IPS-15b (cell line): ENCODE measurements around the gene NUP43.

Source experiments
- H3K27me3 ChIP-seq: one replicate; pipeline ENCODE4 v1.6.1; 2013; ENCODE audit warnings: low read length; ENCODE audit not compliant: control insufficient read depth, insufficient read depth
- H3K36me3 ChIP-seq: one replicate; pipeline ENCODE4 v1.6.1; 2013; ENCODE audit warnings: low read length; ENCODE audit not compliant: control insufficient read depth, insufficient read depth
- H3K4me1 ChIP-seq: one replicate; pipeline ENCODE4 v1.6.1; 2013; ENCODE audit warnings: mild to moderate bottlenecking, low read length; ENCODE audit not compliant: control insufficient read depth, insufficient read depth
- H3K4me3 ChIP-seq: one replicate; pipeline ENCODE4 v1.5.1; 2013; ENCODE audit warnings: low read depth, low read length
- H3K9ac ChIP-seq: one replicate; pipeline ENCODE4 v1.6.1; 2013; ENCODE audit warnings: low read depth, mild to moderate bottlenecking, low read length
- H3K9me3 ChIP-seq: one replicate; pipeline ENCODE4 v1.6.1; 2013; ENCODE audit warnings: mild to moderate bottlenecking, low read length; ENCODE audit not compliant: control insufficient read depth, insufficient read depth

NUP43 gene

DNA sequence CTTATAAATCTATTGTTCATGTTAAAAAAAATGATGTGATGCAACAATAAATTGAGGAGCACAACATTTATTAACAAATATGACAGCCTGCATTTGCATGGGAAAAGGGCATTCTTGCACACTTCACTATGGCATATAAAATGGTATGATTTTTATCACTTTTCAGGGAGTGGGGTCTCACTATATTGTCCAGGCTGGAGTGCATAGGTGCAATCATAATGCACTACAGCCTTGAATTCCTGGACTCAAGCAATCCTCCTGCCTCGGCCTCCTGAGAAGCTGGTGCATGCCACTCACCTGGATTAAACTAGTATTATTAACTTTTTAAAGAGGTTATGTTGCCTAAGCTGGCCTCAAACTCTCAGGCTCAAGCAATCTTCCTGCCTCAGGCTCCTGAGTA lies 11.4 kb downstream of the NUP43 start:
- H3K36me3 ChIP-seq = peaks cover 19% of the 10 kb centered on the region
- H3K4me3 ChIP-seq = no peak overlapping the region

DNA sequence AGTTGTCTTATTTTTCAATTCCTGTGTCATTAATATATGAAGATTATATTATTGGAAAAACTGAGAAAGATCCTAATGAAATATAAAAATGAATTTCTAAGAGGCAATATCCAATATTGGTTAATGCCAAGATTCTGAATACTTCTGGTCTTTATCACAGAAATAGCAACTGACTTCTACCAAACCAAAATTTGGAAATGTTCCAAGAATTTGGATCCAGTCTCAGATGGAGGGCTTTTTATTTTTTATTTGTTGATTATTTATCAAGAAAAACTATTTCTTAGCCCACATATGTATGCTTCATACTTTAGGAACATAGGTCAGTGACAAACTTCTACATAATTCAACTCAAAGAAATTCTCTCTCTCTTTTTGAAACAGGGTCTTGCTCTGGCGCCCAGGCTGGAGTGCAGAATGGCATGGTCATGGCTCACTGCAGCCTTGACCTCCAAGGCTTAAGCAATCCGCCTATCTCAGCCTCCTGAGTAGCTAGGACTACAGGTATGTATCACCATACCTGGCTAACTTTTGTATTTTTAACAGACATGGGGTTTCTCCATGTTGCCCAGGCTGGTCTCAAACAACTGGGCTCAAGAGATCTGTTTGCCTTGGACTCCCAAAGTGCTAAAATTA lies 13.1 kb downstream of the NUP43 start:
- peaks cover 27% of the 10 kb centered on the region for H3K36me3 ChIP-seq

More for the DNA sequence above, 11.4 kb downstream of the NUP43 start:
- Histone ChIP-seq H3K4me1 (no peaks in the 10 kb centered on the region), H3K9me3 (no peaks in the 10 kb centered on the region), H3K27me3 (no peaks in the 10 kb centered on the region), H3K9ac (no peak overlapping the region)

GRCh38 chr6:149729824-149730223 lies 16.5 kb downstream of the NUP43 start:
- Histone ChIP-seq H3K9ac (no peak overlapping the region), H3K9me3 (no peaks in the 10 kb centered on the region), H3K4me3 (no peak overlapping the region), H3K4me1 (no peaks in the 10 kb centered on the region), H3K27me3 (no peaks in the 10 kb centered on the region), H3K36me3 (peaks cover 23% of the 10 kb centered on the region)

More for the DNA sequence above, 13.1 kb downstream of the NUP43 start:
- Histone ChIP-seq H3K9ac (no peak overlapping the region), H3K9me3 (no peaks in the 10 kb centered on the region), H3K27me3 (no peaks in the 10 kb centered on the region), H3K4me3 (no peak overlapping the region), H3K4me1 (no peaks in the 10 kb centered on the region)

DNA sequence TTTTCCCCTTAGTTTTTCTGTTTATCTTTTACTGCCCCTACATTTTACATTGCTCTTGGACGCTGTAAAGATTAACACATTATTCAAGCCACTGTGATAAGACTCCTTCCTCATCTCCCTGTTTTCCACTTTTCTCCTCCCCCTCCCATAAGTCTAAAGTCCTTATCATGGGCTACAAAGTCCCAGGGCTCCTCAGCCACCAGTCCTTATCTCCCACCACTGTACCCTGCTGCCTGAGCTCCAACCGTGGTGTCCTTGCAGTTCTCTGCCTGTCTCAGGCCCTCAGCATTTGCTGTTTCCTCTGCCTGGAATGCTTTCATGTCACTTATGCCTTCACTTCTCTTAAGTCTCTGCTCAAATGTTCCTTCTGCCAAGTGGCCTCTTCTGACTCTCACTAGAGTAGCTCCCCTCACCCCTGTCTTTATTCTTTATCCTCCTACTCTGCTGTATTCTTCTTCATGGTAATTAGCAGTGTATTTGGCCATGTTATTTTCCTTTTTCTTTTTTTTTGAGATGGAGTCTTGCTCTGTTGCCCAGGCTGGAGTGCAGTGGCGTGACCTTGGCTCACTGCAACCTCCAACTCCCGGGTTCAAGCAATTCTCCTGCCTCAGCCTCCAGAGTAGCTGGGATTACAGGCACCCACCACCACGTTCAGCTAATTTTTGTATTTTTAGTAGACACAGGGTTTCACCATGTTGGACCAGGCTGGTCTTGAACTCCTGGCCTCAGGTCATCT lies 17.7 kb downstream of the NUP43 start:
- Histone ChIP-seq H3K9me3 (no peaks in the 10 kb centered on the region), H3K27me3 (no peaks in the 10 kb centered on the region), H3K36me3 (peaks cover 22% of the 10 kb centered on the region), H3K4me3 (no peak overlapping the region), H3K9ac (no peak overlapping the region), H3K4me1 (no peaks in the 10 kb centered on the region)

- H3K36me3 ChIP-seq = peaks cover 16% of the 10 kb centered on the region
- no peak overlapping the region for H3K4me3 ChIP-seq
- H3K9ac ChIP-seq = no peak overlapping the region
- no peaks in the 10 kb centered on the region for H3K4me1 ChIP-seq
- H3K9me3 ChIP-seq = no peaks in the 10 kb centered on the region
- no peaks in the 10 kb centered on the region for H3K27me3 ChIP-seq
These were observed 18.4 kb downstream of the NUP43 start for GRCh38 chr6:149727793-149728498.

GRCh38 chr6:149725785-149726184 lies 20.5 kb downstream of the NUP43 start:
- no peaks in the 10 kb centered on the region for H3K9me3 ChIP-seq
- H3K9ac ChIP-seq = no peak overlapping the region
- peaks cover 14% of the 10 kb centered on the region for H3K36me3 ChIP-seq
- no peaks in the 10 kb centered on the region for H3K4me1 ChIP-seq
- H3K4me3 ChIP-seq = no peak overlapping the region
- H3K27me3 ChIP-seq = no peaks in the 10 kb centered on the region

DNA sequence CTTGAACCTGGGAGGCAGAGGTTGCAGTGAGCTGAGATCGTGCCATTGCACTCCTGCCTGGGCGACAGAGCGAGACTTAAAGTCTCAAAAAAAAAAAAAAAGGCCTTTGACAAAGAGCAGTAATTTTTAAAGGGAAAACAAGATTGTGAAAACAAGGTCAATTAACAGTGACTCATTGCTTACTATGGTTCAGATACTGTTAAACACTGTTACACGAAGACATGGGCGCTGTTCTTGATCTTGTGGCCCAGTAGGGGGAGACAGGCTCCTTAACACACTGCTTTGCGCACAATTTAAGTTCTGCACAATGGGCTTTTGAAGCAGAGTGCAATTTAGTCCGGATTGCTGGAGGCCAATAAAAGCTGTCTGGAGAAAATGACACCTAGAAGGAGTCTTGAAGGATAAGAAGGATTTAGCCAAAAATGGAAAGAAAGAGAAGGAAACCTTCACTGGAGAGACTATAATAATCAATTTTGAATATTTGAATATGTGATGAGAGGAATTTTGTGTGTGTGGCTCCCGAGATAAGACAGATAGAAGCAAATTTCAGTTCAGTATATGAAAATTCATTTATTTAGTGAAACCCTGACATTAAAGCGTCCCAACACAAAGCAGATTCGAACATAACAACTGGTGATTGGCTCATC lies 22.4 kb downstream of the NUP43 start:
- Histone ChIP-seq H3K9me3 (no peaks in the 10 kb centered on the region), H3K36me3 (peaks cover 10% of the 10 kb centered on the region), H3K27me3 (no peaks in the 10 kb centered on the region), H3K4me3 (no peak overlapping the region), H3K4me1 (no peaks in the 10 kb centered on the region), H3K9ac (no peak overlapping the region)

- Histone ChIP-seq H3K4me3 (no peak overlapping the region), H3K27me3 (no peaks in the 10 kb centered on the region), H3K9ac (no peak overlapping the region), H3K9me3 (no peaks in the 10 kb centered on the region), H3K36me3 (peaks cover 5% of the 10 kb centered on the region), H3K4me1 (no peaks in the 10 kb centered on the region)
These were observed 23.1 kb downstream of the NUP43 start for GRCh38 chr6:149723262-149723661.

DNA sequence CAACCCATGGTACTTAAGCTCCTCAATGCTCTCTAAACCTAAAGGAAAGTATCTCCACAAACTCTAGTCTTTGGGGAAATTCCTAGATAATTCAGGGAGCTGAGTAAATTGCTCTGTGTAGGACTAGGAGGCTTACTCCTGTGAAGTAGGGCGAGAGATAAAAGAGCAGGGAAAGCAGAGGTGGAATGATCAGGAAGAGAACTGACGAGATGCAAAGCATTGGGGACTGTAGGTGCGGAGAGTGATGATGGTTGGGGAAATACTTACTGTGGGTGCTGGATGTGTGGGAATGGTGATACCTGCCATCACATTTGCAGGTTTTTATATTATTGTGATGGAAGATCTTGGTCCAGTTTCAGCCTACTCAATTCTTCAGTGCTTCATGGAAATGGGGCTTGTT lies 26.8 kb downstream of the NUP43 start:
- H3K36me3 ChIP-seq = peaks cover 2% of the 10 kb centered on the region
- no peaks in the 10 kb centered on the region for H3K27me3 ChIP-seq
- H3K9ac ChIP-seq = no peak overlapping the region
- H3K4me3 ChIP-seq = no peak overlapping the region
- no peaks in the 10 kb centered on the region for H3K9me3 ChIP-seq
- H3K4me1 ChIP-seq = peaks cover 4% of the 10 kb centered on the region

- no peaks in the 10 kb centered on the region for H3K27me3 ChIP-seq
- H3K36me3 ChIP-seq = peaks cover under 1% of the 10 kb centered on the region
- H3K4me1 ChIP-seq = peaks cover 4% of the 10 kb centered on the region
- no peaks in the 10 kb centered on the region for H3K9me3 ChIP-seq
- H3K9ac ChIP-seq = peak within 1 kb of the TSS; percentile 97
- H3K4me3 ChIP-seq = peak within 1 kb of the TSS; percentile 91
These were observed 28.5 kb downstream of the NUP43 start, which contains the start of gene LATS1 for GRCh38 chr6:149717588-149718458. Gene LATS1 (minus strand): TSS chr6:149718101. CDS start chr6:149702126, 15,975 bp downstream.

GRCh38 chr6:149717255-149717587 lies 29.1 kb downstream of the NUP43 start:
- no peaks in the 10 kb centered on the region for H3K27me3 ChIP-seq
- no peaks in the 10 kb centered on the region for H3K9me3 ChIP-seq
- no peaks in the 10 kb centered on the region for H3K36me3 ChIP-seq
- peaks cover 4% of the 10 kb centered on the region for H3K4me1 ChIP-seq
- H3K9ac ChIP-seq = peak overlapping the region; percentile 97
- peak overlapping the region; percentile 91 for H3K4me3 ChIP-seq
